Activated CD8-positive, alpha-beta T cell treated with anti-CD3 and anti-CD28 coated beads for 36 hours (primary cell): ENCODE measurements around the gene EN1. TPM values are rescaled to one million over a fixed set of nuclear protein-coding genes. Genes with fewer than 3 reads are reported as not detected.

Source experiments
- ATAC-seq: fragments of 200-7000 bp; cut with Tn5 transposase; one replicate; pipeline ENCODE4 v1.10.0; 2021; ENCODE audit warnings: mild to moderate bottlenecking, moderate library complexity
- CTCF ChIA-PET: fragments of 350-600 bp; sonication (Branson Sonifier 250); formaldehyde crosslinking; loops from one replicate; lab custom pipeline; 2021; ENCODE audit warnings: antibody characterized with exemption; lab: Charles Lee
- POLR2A ChIA-PET: fragments of 350-600 bp; sonication (Branson Sonifier 250); formaldehyde crosslinking; loops from one replicate; lab custom pipeline; 2021; ENCODE audit warnings: antibody characterized with exemption; lab: Charles Lee
- DNase-seq: peaks from one replicate; pipeline ENCODE4 v3.0.0-alpha.2; 2020
- H3K27ac Mint-ChIP-seq: one replicate; pipeline ENCODE4 v1.8.0; 2021; ENCODE audit warnings: mild to moderate bottlenecking, mixed read lengths
- H3K27me3 Mint-ChIP-seq: one replicate; pipeline ENCODE4 v1.8.0; 2021; ENCODE audit warnings: mixed read lengths
- H3K36me3 Mint-ChIP-seq: one replicate; pipeline ENCODE4 v1.8.0; 2021; ENCODE audit warnings: low read depth, mixed read lengths
- H3K4me1 Mint-ChIP-seq: one replicate; pipeline ENCODE4 v1.8.0; 2021; ENCODE audit warnings: low read depth, mixed read lengths
- H3K4me3 Mint-ChIP-seq: one replicate; pipeline ENCODE4 v1.8.0; 2021; ENCODE audit warnings: mild to moderate bottlenecking, moderate library complexity, mixed read lengths
- H3K9me3 Mint-ChIP-seq: one replicate; pipeline ENCODE4 v1.8.0; 2021; ENCODE audit warnings: mixed read lengths
- CTCF ChIP-seq: fragments of 200-600 bp; IDR thresholded peaks from one replicate; pipeline ENCODE4 v1.8.0; 2022; ENCODE audit warnings: antibody characterized with exemption, mild to moderate bottlenecking
- intact Hi-C: fragments of 100-400 bp; cut with micrococcal nuclease; formaldehyde crosslinking; loops from one replicate; pipeline ENCODE4 v1.10.0; 2022
- total RNA-seq, 2 experiments: library from RNA; stranded (reverse); gene quantifications; one replicate each; pipeline ENCODE4 v1.2.3, GENCODE V29; 2021

Gene EN1
- total RNA-seq, 2 experiments from 2014 or later: not detected

- H3K9me3 Mint-ChIP-seq: no peaks in the 10 kb centered on the region
- ATAC-seq (no peak), DNase-seq (no peak)
- CTCF ChIA-PET: no interaction called here
- H3K36me3 Mint-ChIP-seq: no peaks in the 10 kb centered on the region
- POLR2A ChIA-PET: no interaction called here
- H3K4me1 Mint-ChIP-seq: no peaks in the 10 kb centered on the region
- H3K4me3 Mint-ChIP-seq: no peak overlapping the region
- no peak overlapping the region for H3K27ac Mint-ChIP-seq
- TF ChIP-seq CTCF: no peak
- peaks cover 49% of the 10 kb centered on the region for H3K27me3 Mint-ChIP-seq
- intact Hi-C loops: no loop called here
These were observed 30.0 kb downstream of the EN1 start for GRCh38 chr2:118817469-118817868.

GRCh38 chr2:118816669-118817068 is 30.8 kb downstream of the EN1 start:
- intact Hi-C loops: no loop called here
- no peak overlapping the region for H3K4me3 Mint-ChIP-seq
- DNase-seq (no peak), ATAC-seq (no peak)
- peaks cover 53% of the 10 kb centered on the region for H3K27me3 Mint-ChIP-seq
- no peaks in the 10 kb centered on the region for H3K36me3 Mint-ChIP-seq
- CTCF ChIA-PET: no interaction called here
- H3K4me1 Mint-ChIP-seq: no peaks in the 10 kb centered on the region
- TF ChIP-seq CTCF: no peak
- POLR2A ChIA-PET: no interaction called here
- no peaks in the 10 kb centered on the region for H3K9me3 Mint-ChIP-seq
- no peak overlapping the region for H3K27ac Mint-ChIP-seq

GRCh38 chr2:118815731-118816130 is 31.7 kb downstream of the EN1 start:
- ChIA-PET CTCF (interaction anchor here (0.9 kb wide), 1 partner anchor 323 kb away, joined by 3 read pairs; no protein-coding TSS in a partner anchor), POLR2A (no interaction called here)
- peaks cover 52% of the 10 kb centered on the region for H3K27me3 Mint-ChIP-seq
- no peak for TF ChIP-seq CTCF
- intact Hi-C loops: no loop called here
- no peak overlapping the region for H3K27ac Mint-ChIP-seq
- no peak for DNase-seq
- ATAC-seq: no peak
- H3K4me3 Mint-ChIP-seq: no peak overlapping the region
- H3K36me3 Mint-ChIP-seq: no peaks in the 10 kb centered on the region
- H3K4me1 Mint-ChIP-seq: no peaks in the 10 kb centered on the region
- H3K9me3 Mint-ChIP-seq: no peaks in the 10 kb centered on the region

- Mint-ChIP-seq H3K36me3 (no peaks in the 10 kb centered on the region), H3K9me3 (no peaks in the 10 kb centered on the region), H3K4me1 (no peaks in the 10 kb centered on the region), H3K27me3 (peaks cover 49% of the 10 kb centered on the region), H3K4me3 (no peak overlapping the region), H3K27ac (no peak overlapping the region)
- TF ChIP-seq CTCF: no peak
- no peak for DNase-seq
- CTCF ChIA-PET: interaction anchor here (0.9 kb wide), 1 partner anchor 323 kb away, joined by 3 read pairs; no protein-coding TSS in a partner anchor
- ATAC-seq: no peak
- intact Hi-C loops: no loop called here
- POLR2A ChIA-PET: no interaction called here
These were observed 32.1 kb downstream of the EN1 start for GRCh38 chr2:118815314-118815713.

- ChIA-PET CTCF (interaction anchor here (1.0 kb wide), 1 partner anchor 16 kb away, joined by 3 read pairs; no protein-coding TSS in a partner anchor), POLR2A (interaction anchor here (1.2 kb wide), 1 partner anchor 23 kb away, joined by 3 read pairs; no protein-coding TSS in a partner anchor)
- Mint-ChIP-seq H3K4me3 (no peak overlapping the region), H3K36me3 (no peaks in the 10 kb centered on the region), H3K9me3 (no peaks in the 10 kb centered on the region), H3K27me3 (peaks cover 48% of the 10 kb centered on the region), H3K27ac (no peak overlapping the region), H3K4me1 (no peaks in the 10 kb centered on the region)
- TF ChIP-seq CTCF: no peak
- intact Hi-C loops: no loop called here
- no peak for DNase-seq
- no peak for ATAC-seq
These were observed 33.1 kb downstream of the EN1 start for GRCh38 chr2:118814368-118814767.
